NCI-H2171 (cell line): Measurements from ENCODE around the gene GOLT1A.
A peak's percentile ranks its signal among the peaks of the same experiment; 100 is the strongest.

ENCODE experiments used
- DNase-seq: peaks from one replicate; lab custom pipeline; 2025; lab: John Stamatoyannopoulos, UW

GOLT1A gene

GRCh38 chr1:204218552-204218951 is 4.8 kb upstream of the GOLT1A start:
- no peak for DNase-seq

GRCh38 chr1:204217648-204218000 is 3.8 kb upstream of the GOLT1A start:
- DNase-seq, result no peak

GRCh38 chr1:204216880-204217647 is 3.3 kb upstream of the GOLT1A start:
- DNase-seq, result no peak

- no peak for DNase-seq
Observed at GRCh38 chr1:204216236-204216635, 2.4 kb upstream of the GOLT1A start.

- no peak for DNase-seq
Observed at GRCh38 chr1:204212715-204213114, 1.1 kb downstream of the GOLT1A start.

GRCh38 chr1:204211046-204211445 is 2.7 kb downstream of the GOLT1A start:
- DNase-seq, result no peak

- DNase-seq, result peak; percentile 68
Observed at GRCh38 chr1:204207136-204207616, 6.6 kb downstream of the GOLT1A start.

GRCh38 chr1:204206121-204206520 is 7.7 kb downstream of the GOLT1A start:
- DNase-seq, result no peak

- DNase-seq, result no peak
Observed at GRCh38 chr1:204205486-204205885, 8.3 kb downstream of the GOLT1A start.

GRCh38 chr1:204204944-204205343 is 8.8 kb downstream of the GOLT1A start:
- no peak for DNase-seq

GRCh38 chr1:204203206-204203767 is 10.5 kb downstream of the GOLT1A start:
- no peak for DNase-seq

GRCh38 chr1:204202481-204202880 is 11.3 kb downstream of the GOLT1A start:
- no peak for DNase-seq

- DNase-seq, result no peak
Observed at GRCh38 chr1:204201348-204202040, 12.3 kb downstream of the GOLT1A start.

GRCh38 chr1:204199579-204199978 is 14.2 kb downstream of the GOLT1A start:
- no peak for DNase-seq

- DNase-seq, result peak; percentile 38
Observed at GRCh38 chr1:204198348-204199340, 15.1 kb downstream of the GOLT1A start.

GRCh38 chr1:204197068-204197467 is 16.7 kb downstream of the GOLT1A start:
- DNase-seq, result no peak

- no peak for DNase-seq
Observed at GRCh38 chr1:204196068-204196795, 17.6 kb downstream of the GOLT1A start, which contains the start of gene KISS1. TSS of gene KISS1 (minus strand) at chr1:204196491. CDS start at chr1:204192876, 3,615 bp downstream.

- no peak for DNase-seq
Observed at GRCh38 chr1:204194771-204195170, 19.0 kb downstream of the GOLT1A start.

- no peak for DNase-seq
Observed at GRCh38 chr1:204194080-204194479, 19.7 kb downstream of the GOLT1A start.

- no peak for DNase-seq
Observed at GRCh38 chr1:204192589-204193352, 21.0 kb downstream of the GOLT1A start.
